Ovary (tissue), 9 donors: ENCODE results near the gene STMN1. TPM values are rescaled to one million over a fixed set of nuclear protein-coding genes. Genes with fewer than 3 reads are reported as not detected.

Experiments
- DNase-seq, 5 donors: peaks; one replicate each; pipeline ENCODE4 v3.0.0-alpha.2; 2019 to 2020
- H3K27ac ChIP-seq, 2 donors: fragments of 200-600 bp; one replicate each; pipeline versions ENCODE4 v1.5.1 to v1.8.0; 2019 to 2022
- H3K27me3 ChIP-seq: fragments of 200-600 bp; one replicate; pipeline ENCODE4 v1.8.0; 2022
- H3K36me3 ChIP-seq: fragments of 200-600 bp; sonication (generic); one replicate; pipeline ENCODE4 v1.5.1; 2019
- H3K4me1 ChIP-seq: one replicate; pipeline ENCODE4 v1.8.1; 2013; ENCODE audit warnings: mild to moderate bottlenecking, moderate library complexity; ENCODE audit not compliant: insufficient read depth
- H3K4me3 ChIP-seq: fragments of 200-600 bp; sonication (generic); one replicate; pipeline ENCODE4 v1.5.1; 2017
- H3K9me3 ChIP-seq, 2 donors: fragments of 200-600 bp in 1 of 2; sonication (generic) in 1 of 2; one replicate each; pipeline versions ENCODE4 v1.5.1 to v1.8.1; 2013 to 2019; ENCODE audit warnings: mild to moderate bottlenecking in 1 of 2, moderate library complexity in 1 of 2
- CTCF ChIP-seq, 3 donors: fragments of 450-650 bp in 2 of 3; fragments of 200-600 bp in 1 of 3; IDR thresholded peaks; one replicate each; pipeline versions ENCODE4 v1.5.1 to v1.8.0; 2016 to 2022; ENCODE audit warnings: antibody characterized with exemption in 3 of 3, mild to moderate bottlenecking in 1 of 3
- EP300 ChIP-seq: sonication (generic); formaldehyde crosslinking; IDR thresholded peaks from one replicate; pipeline ENCODE4 v1.6.1; 2017; ENCODE audit warnings: antibody characterized with exemption
- POLR2A ChIP-seq: fragments of 450-650 bp; IDR thresholded peaks from one replicate; pipeline ENCODE4 v1.6.1; 2017; ENCODE audit warnings: antibody characterized with exemption, mild to moderate bottlenecking, moderate library complexity
- WGBS, 3 donors: extraction: QIAGEN DNeasy Blood & Tissue Kit in 1 of 3; methylation state at CpG; one replicate each; pipeline versions ENCODE4 v1.1.5 to v1.1.7; 2013 to 2017; 5-methylcytosine and 5-hydroxymethylcytosine counted together
- intact Hi-C, 4 donors: fragments of 100-400 bp; cut with DNase I; formaldehyde crosslinking; loops; one replicate each; pipeline versions ENCODE4 v1.11.0 to v1.15.1; 2022 to 2023
- polyA plus RNA-seq, 2 donors: library from polyadenylated mRNA; stranded (reverse); fragments of 200-250 nt in 1 of 2; fragments of 350-450 nt in 1 of 2; fragmentation: Illumina TruSeq in 1 of 2; extraction: RNeasy Lipid Tissue Mini Kit (QIAGEN cat#74804) in 1 of 2; gene quantifications; one replicate each; pipeline ENCODE4 v1.2.3, GENCODE V29; 2013 to 2014
- total RNA-seq, 7 donors: library from RNA; depleted of rRNA in 2 of 7; stranded (reverse); fragments of >200 nt in 2 of 7; fragmentation: NEBNext Ultra II Directional in 3 of 7; extraction: Animal tissue kit (Norgen Biotek cat#: 25700) in 3 of 7; gene quantifications; one replicate each; pipeline versions ENCODE4 v1.1.0 to v1.2.4, GENCODE V29; 2016 to 2023
- donor health status: DM: no; HTN: no; CAD: no; lungs with moderate emphysema.
- donor health status: DM: no; HTN: no; CAD: no.
- donor health status: Bipolar disorder and iron deficiency.
- donor health status: DM: yes; HTN: yes; CAD: no.
- donor health status: DM: no; HTN: no; CAD: no.
- donor health status: DM: yes; HTN: yes; CAD: no.

STMN1 gene
- total and polyA plus RNA-seq, 9 donors = 59.3 to 271 (median 142) TPM

GRCh38 chr1:25864434-25864833 is 41.8 kb downstream of the STMN1 start:
- DNase-seq = no peak
- H3K9me3 ChIP-seq = no peaks in the 10 kb centered on the region
- intact Hi-C loops = no loop called here
- TF ChIP-seq POLR2A (no peak), EP300 (no peak), CTCF (IDR thresholded peaks at IDR 0.05) (no peak)
- no peaks in the 10 kb centered on the region for H3K4me1 ChIP-seq
- H3K27me3 ChIP-seq = no peaks in the 10 kb centered on the region
- no peak overlapping the region for H3K27ac ChIP-seq
- WGBS, 3 donors = 81 to 89% (median 83%) methylated on average over 3 of the region's 3 CpGs
- H3K4me3 ChIP-seq = no peak overlapping the region
- H3K36me3 ChIP-seq = no peaks in the 10 kb centered on the region

GRCh38 chr1:25863486-25864262 is 42.5 kb downstream of the STMN1 start:
- Histone ChIP-seq H3K27ac (no peak overlapping the region), H3K4me1 (peaks cover 3% of the 10 kb centered on the region), H3K36me3 (no peaks in the 10 kb centered on the region), H3K9me3 (no peaks in the 10 kb centered on the region), H3K4me3 (no peak overlapping the region), H3K27me3 (no peaks in the 10 kb centered on the region)
- WGBS, 3 donors = 74 to 88% (median 79%) methylated on average over 25 of the region's 25 CpGs
- no peak for TF ChIP-seq CTCF (IDR thresholded peaks at IDR 0.05)
- no peak for DNase-seq
- intact Hi-C loops = no loop called here

- TF ChIP-seq EP300 (no peak), CTCF (IDR thresholded peaks at IDR 0.05) (no peak), POLR2A (no peak)
These were observed 43.3 kb downstream of the STMN1 start for GRCh38 chr1:25862785-25863485.

GRCh38 chr1:25861316-25862286 is 44.6 kb downstream of the STMN1 start:
- Histone ChIP-seq H3K4me3 (no peak overlapping the region), H3K9me3 (no peaks in the 10 kb centered on the region), H3K4me1 (peaks cover 3% of the 10 kb centered on the region), H3K27me3 (no peaks in the 10 kb centered on the region), H3K27ac (no peak overlapping the region), H3K36me3 (no peaks in the 10 kb centered on the region)
- intact Hi-C loops = no loop called here
- DNase-seq = no peak
- WGBS, 3 donors = 68 to 76% (median 74%) methylated on average over 16 of the region's 16 CpGs
- no peak for TF ChIP-seq EP300
- no peak for TF ChIP-seq POLR2A
- TF ChIP-seq CTCF (IDR thresholded peaks at IDR 0.05) = no peak

More at GRCh38 chr1:25862785-25863485, 43.3 kb downstream of the STMN1 start:
- Histone ChIP-seq H3K27ac (no peak overlapping the region), H3K4me1 (peaks cover 3% of the 10 kb centered on the region), H3K27me3 (no peaks in the 10 kb centered on the region), H3K9me3 (no peaks in the 10 kb centered on the region), H3K4me3 (no peak overlapping the region), H3K36me3 (no peaks in the 10 kb centered on the region)
- no peak for DNase-seq
- WGBS, 3 donors = 86 to 93% (median 90%) methylated on average over 20 of the region's 20 CpGs
- intact Hi-C loops = no loop called here
